WTC11 (cell line): ENCODE measurements around the gene TSPAN5. TPM values are rescaled to one million over a fixed set of nuclear protein-coding genes. Genes with fewer than 3 reads are reported as not detected.

Source experiments
- ATAC-seq: fragments of 200-7000 bp; cut with Tn5 transposase; 2 replicates; pipeline ENCODE4 v1.10.0; 2021; ENCODE audit warnings: mild to moderate bottlenecking, moderate library complexity
- CTCF ChIA-PET: fragments of 300-600 bp; sonication (Branson Sonifier 250); formaldehyde crosslinking; loops from one replicate; lab custom pipeline; 2021; ENCODE audit warnings: antibody characterized with exemption; lab: Charles Lee
- POLR2A ChIA-PET: fragments of 350-600 bp; sonication (Branson Sonifier 250); formaldehyde crosslinking; loops from one replicate; lab custom pipeline; 2021; ENCODE audit warnings: antibody characterized with exemption; lab: Charles Lee
- DNase-seq: peaks from one replicate; pipeline ENCODE4 v3.0.0; 2021; ENCODE audit warnings: low spot score
- H3K27ac Mint-ChIP-seq: 2 replicates; pipeline ENCODE4 v1.8.0; 2021; ENCODE audit warnings: mixed read lengths
- H3K27me3 Mint-ChIP-seq: 2 replicates; pipeline ENCODE4 v1.8.0; 2021; ENCODE audit warnings: low read depth, mild to moderate bottlenecking, moderate library complexity, mixed read lengths
- H3K36me3 Mint-ChIP-seq: 2 replicates; pipeline ENCODE4 v1.8.0; 2021; ENCODE audit warnings: mixed read lengths
- H3K4me1 Mint-ChIP-seq: 2 replicates; pipeline ENCODE4 v1.8.0; 2022; ENCODE audit warnings: mixed read lengths
- H3K4me3 Mint-ChIP-seq: 2 replicates; pipeline ENCODE4 v1.8.0; 2021; ENCODE audit warnings: mild to moderate bottlenecking, moderate library complexity, mixed read lengths
- H3K9me3 Mint-ChIP-seq: 2 replicates; pipeline ENCODE4 v1.8.0; 2021; ENCODE audit warnings: mixed read lengths
- AR ChIP-seq: fragments of 250-450 bp; sonication (Bioruptor Pico); IDR thresholded peaks from 2 replicates; pipeline ENCODE4 v1.9.0; 2021; ENCODE audit warnings: mild to moderate bottlenecking
- CTCF ChIP-seq: fragments of 200-600 bp; IDR thresholded peaks from 2 replicates; pipeline ENCODE4 v1.8.0; 2022; ENCODE audit warnings: antibody characterized with exemption
- E2F1 ChIP-seq: sonication (generic); formaldehyde crosslinking; IDR thresholded peaks from 2 replicates; pipeline ENCODE4 v1.8.0; 2022; ENCODE audit warnings: mild to moderate bottlenecking, missing genetic modification reagents
- ESRRA ChIP-seq: sonication (generic); formaldehyde crosslinking; IDR thresholded peaks from 2 replicates; pipeline ENCODE4 v1.8.1; 2022; ENCODE audit warnings: mild to moderate bottlenecking, missing genetic modification reagents, borderline replicate concordance
- FOXJ3 ChIP-seq: sonication (generic); formaldehyde crosslinking; IDR thresholded peaks from 2 replicates; pipeline ENCODE4 v1.9.0; 2021; ENCODE audit warnings: missing genetic modification reagents, mild to moderate bottlenecking, borderline replicate concordance
- GTF2I ChIP-seq: fragments of 250-450 bp; sonication (Bioruptor Pico); conservative IDR thresholded peaks from 2 replicates; pipeline ENCODE4 v1.4.0; 2021; ENCODE audit warnings: mild to moderate bottlenecking
- HMGA2 ChIP-seq: fragments of 250-450 bp; sonication (Bioruptor Pico); IDR thresholded peaks from 2 replicates; pipeline ENCODE4 v1.4.0; 2021; ENCODE audit warnings: mild to moderate bottlenecking, moderate library complexity
- KAT7 ChIP-seq: sonication (generic); formaldehyde crosslinking; IDR thresholded peaks from 2 replicates; pipeline ENCODE4 v1.8.1; 2023; ENCODE audit warnings: missing genetic modification reagents, mild to moderate bottlenecking, borderline replicate concordance
- NR2C2 ChIP-seq: sonication (generic); formaldehyde crosslinking; IDR thresholded peaks from 2 replicates; pipeline ENCODE4 v1.8.0; 2022; ENCODE audit warnings: mild to moderate bottlenecking, missing genetic modification reagents
- PRRX2 ChIP-seq: fragments of 250-450 bp; sonication (Bioruptor Pico); IDR thresholded peaks from 2 replicates; pipeline ENCODE4 v1.8.0; 2021; ENCODE audit warnings: mild to moderate bottlenecking
- RORB ChIP-seq: fragments of 250-450 bp; sonication (Bioruptor Pico); IDR thresholded peaks from 2 replicates; pipeline ENCODE4 v1.9.0; 2021; ENCODE audit warnings: mild to moderate bottlenecking
- SMAD3 ChIP-seq: sonication (generic); formaldehyde crosslinking; IDR thresholded peaks from 2 replicates; pipeline ENCODE4 v1.8.0; 2022; ENCODE audit warnings: missing genetic modification reagents, mild to moderate bottlenecking, borderline replicate concordance
- TEAD4 ChIP-seq: sonication (generic); formaldehyde crosslinking; IDR thresholded peaks from 2 replicates; pipeline ENCODE4 v1.8.0; 2022; ENCODE audit warnings: mild to moderate bottlenecking, missing genetic modification reagents
- ZNF121 ChIP-seq: sonication (generic); formaldehyde crosslinking; IDR thresholded peaks from 2 replicates; pipeline ENCODE4 v1.8.0; 2023; ENCODE audit warnings: missing genetic modification reagents
- ZNF317 ChIP-seq: sonication (generic); formaldehyde crosslinking; IDR thresholded peaks from 2 replicates; pipeline ENCODE4 v1.8.1; 2023; ENCODE audit warnings: low read depth, mild to moderate bottlenecking, moderate library complexity, missing genetic modification reagents, borderline replicate concordance
- ZNF512 ChIP-seq: sonication (generic); formaldehyde crosslinking; IDR thresholded peaks from 2 replicates; pipeline ENCODE4 v1.8.1; 2022; ENCODE audit warnings: missing genetic modification reagents, borderline replicate concordance
- ZNF532 ChIP-seq: fragments of 250-450 bp; sonication (Bioruptor Pico); IDR thresholded peaks from 2 replicates; pipeline ENCODE4 v1.9.0; 2021; ENCODE audit warnings: mild to moderate bottlenecking, borderline replicate concordance
- total RNA-seq: library from RNA; stranded (reverse); gene quantifications from 3 replicates; pipeline ENCODE4 v1.2.3, GENCODE V29; 2021

The TSPAN5 gene
- total RNA-seq, 1 experiment from 2014 or later = 22.7 TPM

- ChIA-PET POLR2A (no interaction called here), CTCF (no interaction called here)
- H3K9me3 Mint-ChIP-seq = no peaks in the 10 kb centered on the region
- H3K27me3 Mint-ChIP-seq = no peaks in the 10 kb centered on the region
- DNase-seq (no peak), ATAC-seq (no peak)
- H3K27ac Mint-ChIP-seq = no peak overlapping the region
- no peak overlapping the region for H3K4me3 Mint-ChIP-seq
- no peak for TF ChIP-seq SMAD3
- no peak for TF ChIP-seq ZNF121
- TF ChIP-seq CTCF = no peak
- no peak for TF ChIP-seq FOXJ3 (CRISPR knock-in tag)
- no peak for TF ChIP-seq PRRX2 (CRISPR knock-in tag)
- TF ChIP-seq KAT7 (CRISPR knock-in tag) = no peak
- no peak for TF ChIP-seq TEAD4 (CRISPR knock-in tag)
- H3K36me3 Mint-ChIP-seq = no peaks in the 10 kb centered on the region
- H3K4me1 Mint-ChIP-seq = peaks cover 14% of the 10 kb centered on the region
These were observed 19.4 kb upstream of the TSPAN5 start for GRCh38 chr4:98677799-98678198.

GRCh38 chr4:98674404-98675173, 16.2 kb upstream of the TSPAN5 start:
- ATAC-seq = no peak
- Mint-ChIP-seq H3K27me3 (no peaks in the 10 kb centered on the region), H3K9me3 (no peaks in the 10 kb centered on the region), H3K4me1 (peaks cover 26% of the 10 kb centered on the region), H3K36me3 (no peaks in the 10 kb centered on the region), H3K27ac (no peak overlapping the region; the same call in 1 of the 2 replicates), H3K4me3 (no peak overlapping the region)
- TF ChIP-seq HMGA2 (CRISPR knock-in tag) (no peak), E2F1 (CRISPR knock-in tag) (no peak), GTF2I (CRISPR knock-in tag) (no peak), ESRRA (CRISPR knock-in tag) (no peak), RORB (CRISPR knock-in tag) (no peak), AR (CRISPR knock-in tag) (no peak), ZNF317 (CRISPR knock-in tag) (no peak), NR2C2 (CRISPR knock-in tag) (no peak), ZNF512 (CRISPR knock-in tag) (no peak), ZNF532 (CRISPR knock-in tag) (no peak)
- no peak for DNase-seq
- ChIA-PET POLR2A (interaction anchor here (0.6 kb wide), 1 partner anchor 12 kb away, joined by 3 read pairs; no protein-coding TSS in a partner anchor), CTCF (interaction anchor here (1.0 kb wide), 1 partner anchor 207 kb away, joined by 3 read pairs; no protein-coding TSS in a partner anchor)
